ENCODE results near the gene SETD7.

Gene SETD7

GRCh38 chr4:139458543-139458942 is 97.5 kb downstream of the SETD7 start:
- ChIA-PET POLR2A (interaction anchor here (1.1 kb wide), 1 partner anchor 99 kb away, joined by 4 read pairs; no protein-coding TSS in a partner anchor), CTCF (no interaction called here)
- no peak for DNase-seq (ENCODE audit: extremely low spot score)
- no peak for TF ChIP-seq ELF4 (IDR thresholded peaks at IDR 0.05)
- TF ChIP-seq CTBP1 (IDR thresholded peaks at IDR 0.05; ENCODE audit: borderline replicate concordance) = no peak
- TF ChIP-seq PKNOX1 (IDR thresholded peaks at IDR 0.05) = peak; percentile 93
- no peak for TF ChIP-seq TARDBP (IDR thresholded peaks at IDR 0.05)
- no peak for TF ChIP-seq LEF1 (IDR thresholded peaks at IDR 0.05; ENCODE audit: borderline replicate concordance)
- no peak for TF ChIP-seq SUZ12 (IDR thresholded peaks at IDR 0.05)
- no peak for TF ChIP-seq ARNT (IDR thresholded peaks at IDR 0.05)
- no peak for TF ChIP-seq BHLHE40 (IDR thresholded peaks at IDR 0.05; ENCODE audit: borderline replicate concordance)

- no peak for TF ChIP-seq ARNT (IDR thresholded peaks at IDR 0.05)
- no peak for TF ChIP-seq LEF1 (IDR thresholded peaks at IDR 0.05; ENCODE audit: borderline replicate concordance)
- TF ChIP-seq NFRKB (IDR thresholded peaks at IDR 0.05) = no peak
- no peak for TF ChIP-seq HDGF (IDR thresholded peaks at IDR 0.05; ENCODE audit: borderline replicate concordance)
- TF ChIP-seq ZNF384 (IDR thresholded peaks at IDR 0.05) = no peak
- no peak for TF ChIP-seq ELF4 (IDR thresholded peaks at IDR 0.05)
- no peak for TF ChIP-seq CTBP1 (IDR thresholded peaks at IDR 0.05; ENCODE audit: borderline replicate concordance)
- no peak for TF ChIP-seq SUZ12 (IDR thresholded peaks at IDR 0.05)
- no peak for TF ChIP-seq PKNOX1 (IDR thresholded peaks at IDR 0.05)
- no peak for TF ChIP-seq FOXA1 (IDR thresholded peaks at IDR 0.05)
- TF ChIP-seq FOXM1 (IDR thresholded peaks at IDR 0.05; ENCODE audit: borderline replicate concordance) = no peak
- ChIA-PET POLR2A (interaction anchor here (1.1 kb wide), 1 partner anchor 100 kb away, joined by 4 read pairs; no protein-coding TSS in a partner anchor), CTCF (interaction anchor here (1.0 kb wide), 1 partner anchor 11 kb away, joined by 3 read pairs; no protein-coding TSS in a partner anchor)
- no peak for DNase-seq (ENCODE audit: extremely low spot score)
Measured at GRCh38 chr4:139457318-139457717, 98.7 kb downstream of the SETD7 start.

- ChIA-PET CTCF (no interaction called here), POLR2A (interaction anchor here (0.8 to 4.4 kb wide), 2 partner anchors 101 to 154 kb away, joined by 3 to 27 read pairs; partner anchors contain the start of gene SETD7)
- DNase-seq (ENCODE audit: extremely low spot score) = no peak
- TF ChIP-seq FOXA1 (IDR thresholded peaks at IDR 0.05) (no peak), BHLHE40 (IDR thresholded peaks at IDR 0.05; ENCODE audit: borderline replicate concordance) (no peak), PKNOX1 (IDR thresholded peaks at IDR 0.05) (no peak), TARDBP (IDR thresholded peaks at IDR 0.05) (no peak), CTBP1 (IDR thresholded peaks at IDR 0.05; ENCODE audit: borderline replicate concordance) (no peak), ELF4 (IDR thresholded peaks at IDR 0.05) (no peak), LEF1 (IDR thresholded peaks at IDR 0.05; ENCODE audit: borderline replicate concordance) (no peak), L3MBTL2 (conservative IDR thresholded peaks at IDR 0.05) (no peak), ZNF384 (IDR thresholded peaks at IDR 0.05) (no peak), ARNT (IDR thresholded peaks at IDR 0.05) (no peak), FOXM1 (IDR thresholded peaks at IDR 0.05; ENCODE audit: borderline replicate concordance) (no peak), HDGF (IDR thresholded peaks at IDR 0.05; ENCODE audit: borderline replicate concordance) (no peak), NFRKB (IDR thresholded peaks at IDR 0.05) (no peak), FOXK2 (IDR thresholded peaks at IDR 0.05) (no peak), SP1 (IDR thresholded peaks at IDR 0.05) (no peak), SUZ12 (IDR thresholded peaks at IDR 0.05) (no peak)
Measured at GRCh38 chr4:139455126-139455538, 100.9 kb downstream of the SETD7 start.

- POLR2A ChIA-PET = interaction anchor here (1.0 to 4.4 kb wide), 8 partner anchors 12 to 439 kb away, joined by 3 to 27 read pairs (median 8); partner anchors contain the start of genes NAA15, NDUFC1, NOCT and SETD7
- CTCF ChIA-PET = interaction anchor here (1.3 kb wide), 1 partner anchor 203 kb away, joined by 3 read pairs; no protein-coding TSS in a partner anchor
- TF ChIP-seq SP1 (IDR thresholded peaks at IDR 0.05) = no peak
- TF ChIP-seq CTBP1 (IDR thresholded peaks at IDR 0.05; ENCODE audit: borderline replicate concordance) = peak; percentile 54; the same call in 1 of the 2 replicates
- DNase-seq (ENCODE audit: extremely low spot score) = peak; percentile 18
Measured at GRCh38 chr4:139454111-139455045, 101.6 kb downstream of the SETD7 start, which contains the start of gene RAB33B. RAB33B (plus strand) TSS chr4:139454121; CDS start chr4:139454196, 75 bp downstream.

- peak; percentile 90 for DNase-seq (ENCODE audit: extremely low spot score)
- ChIA-PET CTCF (interaction anchor here (0.6 to 1.6 kb wide), 8 partner anchors 29 to 978 kb away, joined by 3 to 7 read pairs (median 3); partner anchors contain the start of gene MGST2), POLR2A (interaction anchor here (0.6 to 4.4 kb wide), 22 partner anchors 9 to 438 kb away, joined by 3 to 27 read pairs (median 4); partner anchors contain the start of genes MGARP, MGST2, NAA15 and NDUFC1)
- TF ChIP-seq L3MBTL2 (conservative IDR thresholded peaks at IDR 0.05) (peak; percentile 87), ELF4 (IDR thresholded peaks at IDR 0.05) (peak; percentile 12; the same call in 1 of the 2 replicates), BHLHE40 (IDR thresholded peaks at IDR 0.05; ENCODE audit: borderline replicate concordance) (no peak), PKNOX1 (IDR thresholded peaks at IDR 0.05) (peak; percentile 62), NFRKB (IDR thresholded peaks at IDR 0.05) (no peak), SP1 (IDR thresholded peaks at IDR 0.05) (no peak), HDGF (IDR thresholded peaks at IDR 0.05; ENCODE audit: borderline replicate concordance) (0 out of 2 replicates have a peak, but pooled peaks have one; percentile 52)
Measured at GRCh38 chr4:139453371-139454110, 102.5 kb downstream of the SETD7 start.

Measured in HEK293T (cell line).